ENCODE results near the gene KCNQ1.

KCNQ1 gene

GRCh38 chr11:2869134-2869526 lies 424.3 kb downstream of the KCNQ1 start:
- Histone ChIP-seq H3K9ac (ENCODE audit: low read length in 2 of 2) (no peak overlapping the region), H3K27ac (ENCODE audit: low read length) (no peak overlapping the region), H3K4me1 (ENCODE audit: control insufficient read depth, insufficient read depth, low read length) (no peaks in the 10 kb centered on the region), H3K9me3 (ENCODE audit: control insufficient read depth in 2 of 2, low read length in 2 of 2) (peaks cover 0 to 6% of the 10 kb centered on the region in 2 donors), H3K27me3 (ENCODE audit: control insufficient read depth in 1 of 2, insufficient read depth in 2 of 2, low read length in 2 of 2) (peaks cover 11 to 28% of the 10 kb centered on the region in 2 donors), H3K4me3 (ENCODE audit: low read length in 2 of 2) (no peak overlapping the region), H3K36me3 (ENCODE audit: control insufficient read depth in 2 of 2, insufficient read depth in 2 of 2, low read length in 2 of 2) (no peaks in the 10 kb centered on the region)

- H3K9me3 ChIP-seq (ENCODE audit: control insufficient read depth in 2 of 2, low read length in 2 of 2), result peaks cover 0 to 6% of the 10 kb centered on the region in 2 donors
- H3K27ac ChIP-seq (ENCODE audit: low read length), result no peak overlapping the region
- no peaks in the 10 kb centered on the region for H3K36me3 ChIP-seq (ENCODE audit: control insufficient read depth in 2 of 2, insufficient read depth in 2 of 2, low read length in 2 of 2)
- peaks cover 11 to 28% of the 10 kb centered on the region in 2 donors for H3K27me3 ChIP-seq (ENCODE audit: control insufficient read depth in 1 of 2, insufficient read depth in 2 of 2, low read length in 2 of 2)
- no peak overlapping the region for H3K9ac ChIP-seq (ENCODE audit: low read length in 2 of 2)
- no peaks in the 10 kb centered on the region for H3K4me1 ChIP-seq (ENCODE audit: control insufficient read depth, insufficient read depth, low read length)
- no peak overlapping the region for H3K4me3 ChIP-seq (ENCODE audit: low read length in 2 of 2)
Observed at GRCh38 chr11:2869561-2870427, 425.0 kb downstream of the KCNQ1 start.

DNA sequence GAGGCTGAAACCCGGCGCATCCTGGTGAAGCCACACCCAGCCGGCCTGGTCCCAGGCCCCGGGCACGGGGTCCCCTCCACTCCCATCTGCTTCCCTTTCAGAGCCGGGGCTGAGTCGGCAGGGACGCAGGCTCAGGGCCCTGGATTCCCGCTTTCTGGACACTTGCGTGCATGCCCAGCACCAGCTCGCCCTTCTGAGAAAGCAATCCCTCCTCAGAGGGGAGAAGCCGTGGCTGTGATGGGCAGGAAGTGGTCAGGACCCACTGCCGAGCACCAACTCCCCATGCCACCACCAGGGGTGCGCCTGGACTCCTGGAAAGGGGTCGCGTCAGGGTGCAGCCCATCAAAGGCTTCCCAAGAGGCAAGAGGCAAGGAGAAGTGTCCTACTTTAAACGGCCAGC lies 425.7 kb downstream of the KCNQ1 start:
- Histone ChIP-seq H3K27me3 (ENCODE audit: control insufficient read depth in 1 of 2, insufficient read depth in 2 of 2, low read length in 2 of 2) (peaks cover 13 to 28% of the 10 kb centered on the region in 2 donors), H3K27ac (ENCODE audit: low read length) (no peak overlapping the region), H3K9ac (ENCODE audit: low read length in 2 of 2) (no peak overlapping the region), H3K4me3 (ENCODE audit: low read length in 2 of 2) (no peak overlapping the region), H3K9me3 (ENCODE audit: control insufficient read depth in 2 of 2, low read length in 2 of 2) (peaks cover 0 to 6% of the 10 kb centered on the region in 2 donors), H3K4me1 (ENCODE audit: control insufficient read depth, insufficient read depth, low read length) (no peaks in the 10 kb centered on the region), H3K36me3 (ENCODE audit: control insufficient read depth in 2 of 2, insufficient read depth in 2 of 2, low read length in 2 of 2) (peaks cover 0 to 3% of the 10 kb centered on the region in 2 donors)

DNA sequence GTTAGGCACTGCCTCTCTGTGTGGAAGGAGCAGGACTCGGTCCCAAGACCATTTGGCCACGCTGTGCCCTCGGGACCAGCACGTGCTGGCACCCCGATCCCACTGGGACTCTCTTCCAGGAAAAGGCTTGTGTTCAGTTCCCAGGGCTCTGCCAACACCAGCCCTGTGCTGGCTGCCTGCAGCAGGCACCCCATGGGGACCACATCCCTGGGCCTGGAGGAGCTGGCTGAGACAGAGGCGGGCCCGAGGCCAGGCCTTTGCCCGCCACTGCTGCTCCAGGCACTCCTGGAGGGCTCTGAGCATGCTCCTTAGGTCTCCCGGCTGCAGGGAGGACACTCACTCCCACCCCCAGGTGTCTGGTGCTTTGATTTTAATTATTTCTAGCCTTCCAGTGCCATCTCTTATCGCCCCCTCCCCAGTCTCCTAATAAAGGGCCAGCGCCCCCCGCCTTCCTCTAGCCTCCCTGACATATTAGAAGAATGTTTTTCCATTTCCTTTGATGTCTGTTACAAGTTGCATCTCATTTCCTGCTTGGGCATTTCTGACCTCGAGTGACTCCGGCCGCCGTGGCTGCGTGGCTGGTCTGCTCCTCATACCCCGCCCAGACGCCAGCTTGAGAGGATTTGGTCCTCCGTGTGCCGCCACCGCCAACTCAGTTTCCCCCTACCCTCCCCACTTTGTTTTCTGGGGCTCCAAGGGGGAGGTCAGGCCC lies 426.3 kb downstream of the KCNQ1 start:
- Histone ChIP-seq H3K4me3 (ENCODE audit: low read length in 2 of 2) (no peak overlapping the region), H3K9me3 (ENCODE audit: control insufficient read depth in 2 of 2, low read length in 2 of 2) (peaks cover 0 to 6% of the 10 kb centered on the region in 2 donors)

GRCh38 chr11:2874963-2875362 lies 430.2 kb downstream of the KCNQ1 start:
- peaks cover 13% of the 10 kb centered on the region in 2 donors for H3K27me3 ChIP-seq (ENCODE audit: control insufficient read depth in 1 of 2, insufficient read depth in 2 of 2, low read length in 2 of 2)
- no peak overlapping the region for H3K9ac ChIP-seq (ENCODE audit: low read length in 2 of 2)
- H3K9me3 ChIP-seq (ENCODE audit: control insufficient read depth in 2 of 2, low read length in 2 of 2), result peaks cover 0 to 9% of the 10 kb centered on the region in 2 donors
- H3K4me1 ChIP-seq (ENCODE audit: control insufficient read depth, insufficient read depth, low read length), result no peaks in the 10 kb centered on the region
- H3K4me3 ChIP-seq (ENCODE audit: low read length in 2 of 2), result no peak overlapping the region
- no peak overlapping the region for H3K27ac ChIP-seq (ENCODE audit: low read length)
- H3K36me3 ChIP-seq (ENCODE audit: control insufficient read depth in 2 of 2, insufficient read depth in 2 of 2, low read length in 2 of 2), result peaks cover 0 to 12% of the 10 kb centered on the region in 2 donors

More for the DNA sequence above, 426.3 kb downstream of the KCNQ1 start:
- Histone ChIP-seq H3K4me1 (ENCODE audit: control insufficient read depth, insufficient read depth, low read length) (no peaks in the 10 kb centered on the region), H3K36me3 (ENCODE audit: control insufficient read depth in 2 of 2, insufficient read depth in 2 of 2, low read length in 2 of 2) (peaks cover 0 to 6% of the 10 kb centered on the region in 2 donors), H3K27ac (ENCODE audit: low read length) (no peak overlapping the region), H3K9ac (ENCODE audit: low read length in 2 of 2) (no peak overlapping the region), H3K27me3 (ENCODE audit: control insufficient read depth in 1 of 2, insufficient read depth in 2 of 2, low read length in 2 of 2) (peaks cover 13 to 28% of the 10 kb centered on the region in 2 donors)

DNA sequence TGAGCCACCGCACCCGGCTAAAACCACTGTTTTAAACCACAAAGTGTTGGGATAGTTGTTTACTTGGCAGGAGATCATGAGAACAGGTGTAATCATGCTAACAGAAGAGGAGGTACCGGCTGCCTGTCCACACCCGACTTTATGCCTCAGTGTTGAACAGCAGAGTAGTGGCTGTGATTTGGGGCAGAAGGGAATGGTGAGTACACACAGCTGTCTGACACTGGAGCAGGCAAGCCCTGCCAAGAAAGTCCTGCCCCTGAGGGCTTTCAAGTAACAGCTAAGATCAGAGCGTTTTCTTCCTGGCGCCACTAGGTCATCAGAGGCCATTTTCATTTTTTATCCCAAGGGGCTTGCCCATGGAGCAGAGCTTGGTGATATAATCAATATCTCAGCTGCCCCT lies 432.7 kb downstream of the KCNQ1 start:
- H3K27ac ChIP-seq (ENCODE audit: low read length), result no peak overlapping the region
- H3K36me3 ChIP-seq (ENCODE audit: control insufficient read depth in 2 of 2, insufficient read depth in 2 of 2, low read length in 2 of 2), result peaks cover 0 to 12% of the 10 kb centered on the region in 2 donors
- H3K4me3 ChIP-seq (ENCODE audit: low read length in 2 of 2), result no peak overlapping the region
- no peak overlapping the region for H3K9ac ChIP-seq (ENCODE audit: low read length in 2 of 2)
- H3K4me1 ChIP-seq (ENCODE audit: control insufficient read depth, insufficient read depth, low read length), result peaks cover 3% of the 10 kb centered on the region
- peaks cover 0 to 2% of the 10 kb centered on the region in 2 donors for H3K27me3 ChIP-seq (ENCODE audit: control insufficient read depth in 1 of 2, insufficient read depth in 2 of 2, low read length in 2 of 2)
- peaks cover 0 to 9% of the 10 kb centered on the region in 2 donors for H3K9me3 ChIP-seq (ENCODE audit: control insufficient read depth in 2 of 2, low read length in 2 of 2)

DNA sequence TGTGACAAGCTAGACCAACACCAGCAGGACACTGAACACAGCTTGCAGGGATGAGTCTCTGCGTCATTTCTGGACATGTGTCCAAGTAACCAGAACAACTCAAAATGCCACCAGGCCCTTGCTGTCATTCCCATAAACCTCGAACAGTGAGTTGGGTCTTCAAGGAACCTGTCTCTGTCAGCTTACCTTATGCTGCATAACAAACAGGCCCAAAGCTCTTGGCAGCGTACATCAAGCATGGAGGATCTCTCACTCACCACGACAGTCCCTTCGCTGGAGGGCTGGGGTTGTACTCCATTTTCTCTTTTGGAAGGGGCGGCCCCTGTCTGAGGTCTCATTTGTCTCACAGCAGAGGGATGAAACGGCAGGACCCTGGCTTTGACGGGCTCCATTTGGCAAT lies 434.0 kb downstream of the KCNQ1 start:
- Histone ChIP-seq H3K4me1 (ENCODE audit: control insufficient read depth, insufficient read depth, low read length) (peaks cover 12% of the 10 kb centered on the region), H3K27ac (ENCODE audit: low read length) (no peak overlapping the region), H3K36me3 (ENCODE audit: control insufficient read depth in 2 of 2, insufficient read depth in 2 of 2, low read length in 2 of 2) (peaks cover 0 to 12% of the 10 kb centered on the region in 2 donors), H3K9ac (ENCODE audit: low read length in 2 of 2) (no peak overlapping the region), H3K4me3 (ENCODE audit: low read length in 2 of 2) (no peak overlapping the region), H3K27me3 (ENCODE audit: control insufficient read depth in 1 of 2, insufficient read depth in 2 of 2, low read length in 2 of 2) (peaks cover 0 to 2% of the 10 kb centered on the region in 2 donors), H3K9me3 (ENCODE audit: control insufficient read depth in 2 of 2, low read length in 2 of 2) (peaks cover 0 to 9% of the 10 kb centered on the region in 2 donors)

DNA sequence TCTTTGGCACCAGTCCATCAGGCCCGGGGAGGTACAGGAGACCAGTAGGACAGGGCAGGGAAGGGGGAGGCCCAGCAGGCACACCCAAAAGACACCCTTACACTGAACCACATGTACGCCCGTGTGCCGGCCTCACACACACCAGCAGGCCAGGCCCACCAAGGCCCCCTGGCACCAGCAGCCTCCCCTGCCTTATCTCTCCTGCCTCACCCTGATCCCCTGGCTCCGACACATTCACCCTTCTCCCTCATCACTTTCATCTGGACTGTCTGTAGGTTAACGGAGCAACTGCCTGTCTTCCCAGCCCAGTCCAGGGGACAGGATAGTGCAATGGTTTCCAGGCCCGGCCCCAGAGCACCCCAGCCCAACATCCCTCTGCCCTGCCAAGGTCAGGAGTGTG lies 435.8 kb downstream of the KCNQ1 start:
- Histone ChIP-seq H3K4me3 (ENCODE audit: low read length in 2 of 2) (no peak overlapping the region), H3K27ac (ENCODE audit: low read length) (no peak overlapping the region)

GRCh38 chr11:2881076-2881980 lies 436.5 kb downstream of the KCNQ1 start:
- H3K4me3 ChIP-seq (ENCODE audit: low read length in 2 of 2), result no peak overlapping the region
- H3K9ac ChIP-seq (ENCODE audit: low read length in 2 of 2), result no peak overlapping the region
- H3K27ac ChIP-seq (ENCODE audit: low read length), result no peak overlapping the region
- H3K9me3 ChIP-seq (ENCODE audit: control insufficient read depth in 2 of 2, low read length in 2 of 2), result peaks cover 0 to 9% of the 10 kb centered on the region in 2 donors
- H3K4me1 ChIP-seq (ENCODE audit: control insufficient read depth, insufficient read depth, low read length), result peaks cover 21% of the 10 kb centered on the region
- H3K36me3 ChIP-seq (ENCODE audit: control insufficient read depth in 2 of 2, insufficient read depth in 2 of 2, low read length in 2 of 2), result peaks cover 0 to 5% of the 10 kb centered on the region in 2 donors
- H3K27me3 ChIP-seq (ENCODE audit: control insufficient read depth in 1 of 2, insufficient read depth in 2 of 2, low read length in 2 of 2), result no peaks in the 10 kb centered on the region

More for the DNA sequence above, 435.8 kb downstream of the KCNQ1 start:
- peaks cover 18% of the 10 kb centered on the region for H3K4me1 ChIP-seq (ENCODE audit: control insufficient read depth, insufficient read depth, low read length)
- peaks cover 0 to 9% of the 10 kb centered on the region in 2 donors for H3K9me3 ChIP-seq (ENCODE audit: control insufficient read depth in 2 of 2, low read length in 2 of 2)
- H3K9ac ChIP-seq (ENCODE audit: low read length in 2 of 2), result no peak overlapping the region
- peaks cover 0 to 8% of the 10 kb centered on the region in 2 donors for H3K36me3 ChIP-seq (ENCODE audit: control insufficient read depth in 2 of 2, insufficient read depth in 2 of 2, low read length in 2 of 2)
- no peaks in the 10 kb centered on the region for H3K27me3 ChIP-seq (ENCODE audit: control insufficient read depth in 1 of 2, insufficient read depth in 2 of 2, low read length in 2 of 2)

DNA sequence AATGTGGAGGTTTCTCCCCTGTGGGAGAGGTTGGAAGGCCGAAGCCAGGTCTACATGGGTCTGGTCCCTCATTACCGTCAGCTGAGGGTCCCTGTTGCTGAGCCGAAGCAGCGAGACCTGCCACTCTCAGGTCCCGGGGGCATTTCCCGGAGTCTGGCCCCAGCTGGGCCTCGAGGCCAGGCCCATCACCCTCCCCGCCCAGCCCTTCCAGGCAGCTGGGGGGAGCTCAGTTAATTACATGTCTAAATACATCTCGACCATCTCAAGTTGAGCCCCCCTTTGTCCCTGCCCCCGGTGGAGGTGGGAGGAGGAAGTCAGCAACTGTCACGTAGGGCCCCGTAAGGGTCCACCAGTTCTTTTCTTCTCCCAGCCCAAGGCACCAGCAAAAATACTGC lies 437.2 kb downstream of the KCNQ1 start:
- H3K4me1 ChIP-seq (ENCODE audit: control insufficient read depth, insufficient read depth, low read length), result peaks cover 27% of the 10 kb centered on the region
- no peak overlapping the region for H3K9ac ChIP-seq (ENCODE audit: low read length in 2 of 2)
- peaks cover 0 to 5% of the 10 kb centered on the region in 2 donors for H3K36me3 ChIP-seq (ENCODE audit: control insufficient read depth in 2 of 2, insufficient read depth in 2 of 2, low read length in 2 of 2)
- H3K4me3 ChIP-seq (ENCODE audit: low read length in 2 of 2), result peak overlapping the region in 1 of 2 donors; percentile 3
- H3K9me3 ChIP-seq (ENCODE audit: control insufficient read depth in 2 of 2, low read length in 2 of 2), result peaks cover 0 to 5% of the 10 kb centered on the region in 2 donors
- no peak overlapping the region for H3K27ac ChIP-seq (ENCODE audit: low read length)
- H3K27me3 ChIP-seq (ENCODE audit: control insufficient read depth in 1 of 2, insufficient read depth in 2 of 2, low read length in 2 of 2), result no peaks in the 10 kb centered on the region
